ENCODE measurements around the gene BPI. TPM values are rescaled to one million over a fixed set of nuclear protein-coding genes. Genes with fewer than 3 reads are reported as not detected.

BPI gene
- total and polyA plus RNA-seq, 2 donors, result 0.09 to 0.32 TPM

DNA sequence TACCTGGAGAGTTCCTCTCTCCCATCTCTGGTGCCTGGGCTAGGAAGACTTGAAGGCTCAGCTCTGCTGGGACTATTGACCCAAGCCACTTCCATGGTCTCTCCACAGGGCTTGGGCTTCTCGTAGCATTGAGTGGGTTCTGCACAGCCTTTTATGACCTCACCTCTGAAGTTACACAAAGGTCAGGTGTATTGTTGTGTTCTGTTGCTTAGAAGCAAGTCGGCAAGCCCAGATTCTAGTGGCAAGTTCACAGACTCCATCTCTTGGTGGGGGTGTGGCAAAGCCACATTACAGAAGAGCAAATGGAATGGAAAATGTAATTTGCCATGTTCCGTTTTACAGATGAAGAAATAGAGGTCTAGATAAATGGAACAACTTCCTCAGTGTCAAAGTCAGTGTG is 13.5 kb downstream of the BPI start:
- H3K4me1 ChIP-seq (ENCODE audit: insufficient read depth), result no peaks in the 10 kb centered on the region
- WGBS, result 78% methylated on average over 3 of the region's 3 CpGs
- H3K27ac ChIP-seq (ENCODE audit: low read depth), result no peak overlapping the region
- no peaks in the 10 kb centered on the region for H3K36me3 ChIP-seq (ENCODE audit: insufficient read depth)
- DNase-seq (ENCODE audit: extremely low spot score), result no peak
- no peak overlapping the region for H3K4me3 ChIP-seq (ENCODE audit: low read depth, low read length)

- no peak for DNase-seq (ENCODE audit: extremely low spot score)
- Histone ChIP-seq H3K27ac (ENCODE audit: low read depth) (no peak overlapping the region), H3K36me3 (ENCODE audit: insufficient read depth) (no peaks in the 10 kb centered on the region), H3K4me3 (ENCODE audit: low read depth, low read length) (no peak overlapping the region), H3K4me1 (ENCODE audit: insufficient read depth) (no peaks in the 10 kb centered on the region)
- WGBS, result 51% methylated on average over 6 of the region's 6 CpGs
Measured at GRCh38 chr20:38320221-38320620, 16.3 kb downstream of the BPI start.

- no peaks in the 10 kb centered on the region for H3K36me3 ChIP-seq (ENCODE audit: insufficient read depth)
- no peak overlapping the region for H3K4me3 ChIP-seq (ENCODE audit: low read depth, low read length)
- no peak overlapping the region for H3K27ac ChIP-seq (ENCODE audit: low read depth)
- no peak for DNase-seq (ENCODE audit: extremely low spot score)
- under 1% methylated on average over 5 of the region's 5 CpGs for WGBS
- no peaks in the 10 kb centered on the region for H3K4me1 ChIP-seq (ENCODE audit: insufficient read depth)
Measured at GRCh38 chr20:38321959-38322598, 18.1 kb downstream of the BPI start.

- Histone ChIP-seq H3K4me3 (ENCODE audit: low read depth, low read length) (no peak overlapping the region), H3K36me3 (ENCODE audit: insufficient read depth) (no peaks in the 10 kb centered on the region), H3K27ac (ENCODE audit: low read depth) (no peak overlapping the region), H3K4me1 (ENCODE audit: insufficient read depth) (no peaks in the 10 kb centered on the region)
- DNase-seq (ENCODE audit: extremely low spot score), result no peak
- WGBS, result 91% methylated on average over 3 of the region's 3 CpGs
Measured at GRCh38 chr20:38324159-38324558, 20.2 kb downstream of the BPI start.

GRCh38 chr20:38325167-38325566 is 21.2 kb downstream of the BPI start:
- Histone ChIP-seq H3K4me3 (ENCODE audit: low read depth, low read length) (no peak overlapping the region), H3K27ac (ENCODE audit: low read depth) (no peak overlapping the region), H3K36me3 (ENCODE audit: insufficient read depth) (no peaks in the 10 kb centered on the region), H3K4me1 (ENCODE audit: insufficient read depth) (no peaks in the 10 kb centered on the region)
- WGBS, result 66% methylated on average over 3 of the region's 3 CpGs
- DNase-seq (ENCODE audit: extremely low spot score), result no peak

- Histone ChIP-seq H3K36me3 (ENCODE audit: insufficient read depth) (no peaks in the 10 kb centered on the region), H3K4me1 (ENCODE audit: insufficient read depth) (no peaks in the 10 kb centered on the region), H3K27ac (ENCODE audit: low read depth) (no peak overlapping the region), H3K4me3 (ENCODE audit: low read depth, low read length) (no peak overlapping the region)
- WGBS, result 81% methylated on average over 3 of the region's 3 CpGs
- no peak for DNase-seq (ENCODE audit: extremely low spot score)
Measured at GRCh38 chr20:38325905-38326304, 21.9 kb downstream of the BPI start.

DNA sequence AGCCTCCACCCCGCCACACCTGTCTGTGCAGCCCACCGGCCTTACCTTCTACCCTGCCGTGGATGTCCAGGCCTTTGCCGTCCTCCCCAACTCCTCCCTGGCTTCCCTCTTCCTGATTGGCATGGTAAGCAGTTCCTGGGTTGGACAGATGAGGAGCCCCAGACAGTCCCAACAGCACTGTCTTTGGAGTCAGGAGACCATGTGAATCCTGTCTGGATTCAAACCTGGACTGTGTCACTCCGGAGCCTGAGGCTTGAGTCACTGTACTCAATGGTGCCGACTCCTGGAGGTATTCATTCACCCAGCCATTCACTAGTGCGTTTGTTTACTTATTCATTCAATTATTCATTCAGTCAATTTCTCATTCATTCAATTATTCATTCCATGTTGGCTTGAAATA is 22.4 kb downstream of the BPI start:
- H3K4me1 ChIP-seq (ENCODE audit: insufficient read depth), result no peaks in the 10 kb centered on the region
- H3K27ac ChIP-seq (ENCODE audit: low read depth), result no peak overlapping the region
- H3K36me3 ChIP-seq (ENCODE audit: insufficient read depth), result no peaks in the 10 kb centered on the region
- WGBS, result 89% methylated on average over 7 of the region's 7 CpGs
- DNase-seq (ENCODE audit: extremely low spot score), result no peak
- no peak overlapping the region for H3K4me3 ChIP-seq (ENCODE audit: low read depth, low read length)

DNA sequence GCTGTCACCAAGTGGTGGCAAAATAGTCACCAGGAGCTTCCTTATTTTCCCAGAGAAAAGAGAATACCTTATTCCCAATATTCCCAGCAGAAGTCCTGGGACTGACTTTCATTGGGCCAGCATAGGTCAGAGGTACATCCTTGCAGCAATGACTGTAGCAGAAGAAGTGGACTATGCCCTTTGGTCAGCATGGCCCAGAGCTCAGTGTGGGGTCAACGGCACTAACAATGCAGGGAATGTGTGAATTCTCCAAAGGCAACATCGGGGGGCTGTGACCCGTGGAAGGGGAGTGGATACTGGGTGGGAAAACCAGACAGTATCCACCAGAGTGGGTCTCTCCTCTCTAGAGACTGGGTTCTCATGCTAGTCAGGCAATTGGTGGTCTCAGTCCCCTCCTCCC is 26.7 kb downstream of the BPI start:
- no peak for DNase-seq (ENCODE audit: extremely low spot score)
- 49% methylated on average over 3 of the region's 3 CpGs for WGBS
- Histone ChIP-seq H3K27ac (ENCODE audit: low read depth) (no peak overlapping the region), H3K36me3 (ENCODE audit: insufficient read depth) (no peaks in the 10 kb centered on the region), H3K4me3 (ENCODE audit: low read depth, low read length) (no peak overlapping the region), H3K4me1 (ENCODE audit: insufficient read depth) (no peaks in the 10 kb centered on the region)

DNA sequence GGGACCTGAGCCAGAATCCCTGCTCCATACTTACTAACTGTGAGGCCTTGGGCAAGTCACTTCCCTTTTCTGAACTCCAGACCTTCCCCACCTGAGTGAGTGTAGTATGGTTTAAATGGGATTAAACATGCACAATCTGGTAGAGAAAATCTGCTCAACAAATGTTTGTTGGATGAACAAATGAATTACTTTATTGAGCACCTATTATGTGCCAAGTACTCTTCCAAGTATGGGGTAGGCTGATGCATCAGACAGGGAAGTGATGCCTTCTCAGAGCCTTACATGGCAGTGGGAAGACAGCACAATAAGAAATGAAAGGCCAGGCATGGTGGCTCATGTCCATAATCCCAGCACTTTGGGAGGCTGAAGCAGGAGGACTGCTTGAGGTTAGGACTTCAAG is 27.3 kb downstream of the BPI start:
- no peak for DNase-seq (ENCODE audit: extremely low spot score)
- no peaks in the 10 kb centered on the region for H3K36me3 ChIP-seq (ENCODE audit: insufficient read depth)
- no peak overlapping the region for H3K27ac ChIP-seq (ENCODE audit: low read depth)
- no peak overlapping the region for H3K4me3 ChIP-seq (ENCODE audit: low read depth, low read length)
- H3K4me1 ChIP-seq (ENCODE audit: insufficient read depth), result no peaks in the 10 kb centered on the region

- no peak for DNase-seq (ENCODE audit: extremely low spot score)
- Histone ChIP-seq H3K27ac (ENCODE audit: low read depth) (no peak overlapping the region), H3K4me3 (ENCODE audit: low read depth, low read length) (no peak overlapping the region), H3K36me3 (ENCODE audit: insufficient read depth) (no peaks in the 10 kb centered on the region), H3K4me1 (ENCODE audit: insufficient read depth) (no peaks in the 10 kb centered on the region)
- WGBS, result 74% methylated on average over 8 of the region's 8 CpGs
Measured at GRCh38 chr20:38331814-38332213, 27.9 kb downstream of the BPI start.

DNA sequence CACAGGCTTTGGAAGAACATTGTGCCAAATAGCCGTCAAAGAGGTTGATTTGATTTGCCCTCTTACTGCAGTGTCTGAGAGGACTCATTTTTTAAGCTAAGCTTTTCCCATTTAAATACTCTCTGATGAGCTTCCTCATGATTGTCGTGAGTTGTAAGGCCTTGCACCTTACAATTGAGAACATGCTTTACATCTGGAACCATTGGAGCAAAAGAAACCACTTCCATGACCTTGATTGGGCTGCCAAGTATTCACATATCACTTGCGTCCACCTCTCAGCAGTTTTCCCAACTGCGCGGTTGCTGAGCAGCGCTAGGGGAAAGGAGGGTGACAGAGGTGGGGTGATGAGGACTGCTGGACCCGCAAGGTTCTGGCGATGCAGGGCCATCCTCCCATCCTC is 30.1 kb downstream of the BPI start:
- H3K27ac ChIP-seq (ENCODE audit: low read depth), result no peak overlapping the region
- no peak for DNase-seq (ENCODE audit: extremely low spot score)
- H3K4me3 ChIP-seq (ENCODE audit: low read depth, low read length), result no peak overlapping the region
- no peaks in the 10 kb centered on the region for H3K36me3 ChIP-seq (ENCODE audit: insufficient read depth)
- no peaks in the 10 kb centered on the region for H3K4me1 ChIP-seq (ENCODE audit: insufficient read depth)
- WGBS, result 84% methylated on average over 8 of the region's 8 CpGs

- Histone ChIP-seq H3K4me1 (ENCODE audit: insufficient read depth) (no peaks in the 10 kb centered on the region), H3K4me3 (ENCODE audit: low read depth, low read length) (no peak overlapping the region), H3K27ac (ENCODE audit: low read depth) (no peak overlapping the region), H3K36me3 (ENCODE audit: insufficient read depth) (no peaks in the 10 kb centered on the region)
- 29% methylated on average over 7 of the region's 7 CpGs for WGBS
- no peak for DNase-seq (ENCODE audit: extremely low spot score)
Measured at GRCh38 chr20:38336726-38337125, 32.8 kb downstream of the BPI start.

DNA sequence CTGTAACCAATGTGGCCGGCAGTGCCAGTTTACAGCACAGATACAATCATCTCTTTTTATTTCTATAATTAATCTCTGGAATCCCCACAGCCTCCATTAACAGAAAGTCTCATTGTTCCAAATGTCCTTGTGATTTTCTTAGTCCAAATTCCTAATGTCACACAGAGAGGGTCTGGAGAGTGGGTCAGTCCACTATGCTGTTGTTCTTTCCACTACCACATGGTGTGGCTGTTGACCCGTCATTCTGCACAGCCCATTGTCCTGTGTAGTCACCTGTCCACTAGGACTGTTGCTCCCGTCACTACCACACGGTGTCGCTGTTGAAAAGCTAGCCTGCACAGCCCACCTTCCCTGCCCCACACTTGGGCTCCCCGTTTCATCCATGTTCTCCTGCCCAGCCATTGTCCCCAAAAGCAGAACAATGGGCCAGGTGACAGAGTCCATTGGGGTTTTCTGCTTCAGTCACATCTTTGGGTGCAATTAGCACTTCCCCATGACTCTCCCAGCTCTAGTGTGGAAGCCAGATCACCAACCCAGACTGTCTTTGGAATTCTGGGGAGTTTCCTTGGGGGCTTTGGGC is 33.7 kb downstream of the BPI start:
- Histone ChIP-seq H3K36me3 (ENCODE audit: insufficient read depth) (no peaks in the 10 kb centered on the region), H3K4me3 (ENCODE audit: low read depth, low read length) (no peak overlapping the region), H3K27ac (ENCODE audit: low read depth) (no peak overlapping the region), H3K4me1 (ENCODE audit: insufficient read depth) (peaks cover 1% of the 10 kb centered on the region)
- 31% methylated on average over 6 of the region's 6 CpGs for WGBS
- DNase-seq (ENCODE audit: extremely low spot score), result no peak

- Histone ChIP-seq H3K36me3 (ENCODE audit: insufficient read depth) (no peaks in the 10 kb centered on the region), H3K4me3 (ENCODE audit: low read depth, low read length) (no peak overlapping the region), H3K4me1 (ENCODE audit: insufficient read depth) (peaks cover 3% of the 10 kb centered on the region), H3K27ac (ENCODE audit: low read depth) (no peak overlapping the region)
- DNase-seq (ENCODE audit: extremely low spot score), result no peak
- 54% methylated on average over 7 of the region's 7 CpGs for WGBS
Measured at GRCh38 chr20:38338849-38339520, 35.0 kb downstream of the BPI start.

All from urinary bladder (tissue), 4 donors.